Peyer's patch (tissue), 4 donors: ENCODE results near the gene CDK6. TPM values are rescaled to one million over a fixed set of nuclear protein-coding genes. Genes with fewer than 3 reads are reported as not detected.

Source experiments
- DNase-seq, 3 donors: peaks; one replicate each; pipeline ENCODE4 v3.0.0-alpha.2; 2017 to 2019
- H3K27ac ChIP-seq, 4 donors: fragments of 200-600 bp; sonication (generic); one replicate each; pipeline ENCODE4 v1.5.1; 2016 to 2019
- H3K27me3 ChIP-seq, 2 donors: fragments of 200-600 bp; sonication (generic); one replicate each; pipeline ENCODE4 v1.5.1; 2019
- H3K36me3 ChIP-seq, 3 donors: fragments of 200-600 bp; sonication (generic); one replicate each; pipeline ENCODE4 v1.5.1; 2016 to 2019
- H3K4me1 ChIP-seq, 4 donors: fragments of 200-600 bp; sonication (generic); one replicate each; pipeline ENCODE4 v1.5.1; 2016 to 2019
- H3K4me3 ChIP-seq, 4 donors: fragments of 200-600 bp; sonication (generic); 1 replicate in 3 of 4; 2 replicates in 1 of 4; pipeline ENCODE4 v1.5.1; 2016 to 2019; ENCODE audit warnings: mild to moderate bottlenecking in 1 of 4
- H3K9me3 ChIP-seq, 4 donors: fragments of 200-600 bp; sonication (generic); one replicate each; pipeline ENCODE4 v1.5.1; 2016 to 2019; ENCODE audit warnings: mild to moderate bottlenecking in 1 of 4
- POLR2A ChIP-seq, 2 donors: fragments of 450-650 bp; IDR thresholded peaks; one replicate each; pipeline ENCODE4 v1.5.1; 2017; ENCODE audit warnings: antibody characterized with exemption in 2 of 2, mild to moderate bottlenecking in 2 of 2, moderate library complexity in 2 of 2
- total RNA-seq, 4 donors: library from RNA; depleted of rRNA; stranded (reverse); fragments of >200 nt; gene quantifications; one replicate each; pipeline ENCODE4 v1.1.0, GENCODE V29; 2016
- TF ChIP-seq, protein P1 (sequence below), 6 experiments: fragments of 450-650 bp in 4 of 6; fragments of 200-600 bp in 2 of 6; sonication (generic) in 1 of 6; IDR thresholded peaks; one replicate each; pipeline ENCODE4 v1.5.1; 2017 to 2019; ENCODE audit warnings: antibody characterized with exemption in 6 of 6, mild to moderate bottlenecking in 3 of 6, moderate library complexity in 1 of 6

The CDK6 gene
- total RNA-seq, 4 donors from 2014 or later = 25.6 to 75.1 (median 55.4) TPM

DNA sequence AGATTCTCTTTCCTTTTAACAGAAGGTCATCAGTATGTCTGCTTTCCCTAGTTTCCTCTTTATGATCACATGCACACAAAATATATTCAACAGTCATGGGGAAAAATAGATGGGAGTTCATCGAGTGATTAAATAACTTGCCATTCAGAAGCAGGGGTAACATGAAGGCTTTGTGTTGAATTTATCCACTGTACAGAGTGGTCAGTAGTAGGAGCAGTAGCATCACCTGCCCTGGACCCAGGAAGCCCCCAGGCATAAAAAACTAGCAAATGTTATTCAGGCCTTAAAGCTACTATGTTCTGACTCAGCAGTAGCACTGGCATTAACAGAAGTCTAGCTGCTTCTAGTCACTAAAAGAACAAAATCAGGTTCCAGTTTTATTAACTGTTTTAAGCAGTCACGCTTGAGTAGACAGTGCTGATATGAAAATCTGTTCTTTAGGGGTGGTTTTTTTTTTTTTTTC, 214.8 kb downstream of the CDK6 start:
- TF ChIP-seq, protein P1, sequence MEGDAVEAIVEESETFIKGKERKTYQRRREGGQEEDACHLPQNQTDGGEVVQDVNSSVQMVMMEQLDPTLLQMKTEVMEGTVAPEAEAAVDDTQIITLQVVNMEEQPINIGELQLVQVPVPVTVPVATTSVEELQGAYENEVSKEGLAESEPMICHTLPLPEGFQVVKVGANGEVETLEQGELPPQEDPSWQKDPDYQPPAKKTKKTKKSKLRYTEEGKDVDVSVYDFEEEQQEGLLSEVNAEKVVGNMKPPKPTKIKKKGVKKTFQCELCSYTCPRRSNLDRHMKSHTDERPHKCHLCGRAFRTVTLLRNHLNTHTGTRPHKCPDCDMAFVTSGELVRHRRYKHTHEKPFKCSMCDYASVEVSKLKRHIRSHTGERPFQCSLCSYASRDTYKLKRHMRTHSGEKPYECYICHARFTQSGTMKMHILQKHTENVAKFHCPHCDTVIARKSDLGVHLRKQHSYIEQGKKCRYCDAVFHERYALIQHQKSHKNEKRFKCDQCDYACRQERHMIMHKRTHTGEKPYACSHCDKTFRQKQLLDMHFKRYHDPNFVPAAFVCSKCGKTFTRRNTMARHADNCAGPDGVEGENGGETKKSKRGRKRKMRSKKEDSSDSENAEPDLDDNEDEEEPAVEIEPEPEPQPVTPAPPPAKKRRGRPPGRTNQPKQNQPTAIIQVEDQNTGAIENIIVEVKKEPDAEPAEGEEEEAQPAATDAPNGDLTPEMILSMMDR (IDR thresholded peaks at IDR 0.05) = no peak
- no peak for TF ChIP-seq POLR2A (IDR thresholded peaks at IDR 0.05)
- H3K27ac ChIP-seq = peak overlapping the region in 2 of 4 donors; percentile 23 to 24
- DNase-seq = no peak

DNA sequence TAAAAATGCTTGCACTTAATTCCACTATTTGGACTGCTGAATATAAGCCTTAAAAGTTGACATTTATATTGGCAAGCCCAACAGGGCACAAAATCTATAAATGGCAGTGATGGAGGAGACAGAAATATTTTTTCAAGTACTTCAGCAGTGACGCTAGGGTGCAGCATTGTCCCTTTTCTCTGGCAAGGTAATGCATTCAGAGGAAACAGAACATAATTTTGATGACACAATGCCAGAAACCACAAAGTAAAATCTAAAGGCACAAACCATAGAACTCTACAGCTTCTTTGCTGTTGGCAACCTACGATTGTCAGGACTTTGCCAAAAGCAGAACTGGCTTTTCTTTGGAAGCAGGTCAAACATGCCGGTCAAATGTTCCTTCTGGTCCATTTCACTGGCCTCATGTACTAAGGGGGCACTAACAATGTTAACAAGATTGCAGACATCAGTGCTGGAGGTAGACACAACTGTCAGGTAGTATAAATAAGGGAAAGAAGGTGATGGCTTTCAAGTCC, 215.3 kb downstream of the CDK6 start:
- TF ChIP-seq, protein P1 (IDR thresholded peaks at IDR 0.05) = peak; percentile 25 to 94 (median 86)
- TF ChIP-seq POLR2A (IDR thresholded peaks at IDR 0.05) = no peak
- H3K4me1 ChIP-seq = peaks cover 0 to 7% (median 0%) of the 10 kb centered on the region in 4 donors
- peak overlapping the region in 2 of 4 donors; percentile 23 to 24 for H3K27ac ChIP-seq
- DNase-seq = peak in 2 of 3 donors; percentile 32 to 81
- peaks cover 0 to 18% (median 0%) of the 10 kb centered on the region in 3 donors for H3K36me3 ChIP-seq
- no peaks in the 10 kb centered on the region for H3K9me3 ChIP-seq
- no peak overlapping the region for H3K4me3 ChIP-seq
- no peaks in the 10 kb centered on the region for H3K27me3 ChIP-seq

More for the DNA sequence above, 214.8 kb downstream of the CDK6 start:
- Histone ChIP-seq H3K36me3 (peaks cover 0 to 15% (median 0%) of the 10 kb centered on the region in 3 donors), H3K4me3 (no peak overlapping the region), H3K9me3 (no peaks in the 10 kb centered on the region), H3K4me1 (peaks cover 0 to 7% (median 0%) of the 10 kb centered on the region in 4 donors), H3K27me3 (no peaks in the 10 kb centered on the region)

DNA sequence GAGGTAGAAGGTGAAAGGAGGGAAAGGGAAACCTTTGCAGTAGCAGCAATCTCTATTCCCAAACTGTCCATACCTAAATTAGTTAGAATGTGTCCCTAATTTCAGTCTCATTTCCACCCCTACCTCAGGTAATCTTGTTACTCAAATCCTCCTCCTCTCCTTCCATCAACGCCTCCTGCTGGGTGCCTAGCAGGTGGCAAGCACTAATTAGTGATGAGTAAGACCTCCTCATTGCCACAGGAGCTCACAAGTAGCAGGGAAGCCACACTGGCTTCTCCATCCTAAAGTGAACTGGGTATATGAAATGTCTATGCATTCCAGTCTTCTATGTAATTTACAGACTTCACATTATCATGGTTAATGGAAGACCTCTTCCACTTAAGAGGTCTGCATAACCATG, 220.5 kb downstream of the CDK6 start:
- no peak for DNase-seq
- H3K4me3 ChIP-seq = no peak overlapping the region
- H3K9me3 ChIP-seq = no peaks in the 10 kb centered on the region
- TF ChIP-seq, protein P1 (IDR thresholded peaks at IDR 0.05) = no peak
- no peak for TF ChIP-seq POLR2A (IDR thresholded peaks at IDR 0.05)
- H3K4me1 ChIP-seq = peaks cover 0 to 10% (median 0%) of the 10 kb centered on the region in 4 donors
- H3K36me3 ChIP-seq = peaks cover 0 to 21% (median 0%) of the 10 kb centered on the region in 3 donors
- no peak overlapping the region for H3K27ac ChIP-seq
- H3K27me3 ChIP-seq = no peaks in the 10 kb centered on the region

DNA sequence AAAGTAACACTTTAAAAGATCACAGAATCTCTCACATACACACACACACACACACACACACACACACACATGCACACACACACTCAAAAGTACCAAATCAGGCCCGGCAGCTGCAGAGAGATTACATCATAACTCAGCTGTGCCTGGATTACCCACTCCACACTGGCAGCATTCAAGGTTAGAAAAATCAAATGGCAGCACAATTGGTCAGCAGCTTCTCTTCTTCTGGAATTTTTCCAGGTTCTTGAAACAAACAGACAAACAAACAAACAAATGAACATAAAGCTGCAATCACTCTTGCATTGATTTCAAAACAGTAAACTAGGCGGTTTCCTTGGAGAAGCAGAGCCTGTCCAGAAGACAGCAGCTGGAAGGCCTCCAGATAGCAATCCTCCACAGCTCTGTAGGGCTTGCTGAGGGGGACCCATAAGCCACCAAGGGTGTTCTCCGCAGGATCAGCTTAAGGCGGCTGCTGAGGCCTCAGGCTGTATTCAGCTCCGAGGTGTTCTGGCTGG, 221.7 kb downstream of the CDK6 start:
- TF ChIP-seq POLR2A (IDR thresholded peaks at IDR 0.05) = no peak
- TF ChIP-seq, protein P1 (IDR thresholded peaks at IDR 0.05) = no peak
- H3K36me3 ChIP-seq = peaks cover 0 to 21% (median 0%) of the 10 kb centered on the region in 3 donors
- peaks cover 0 to 10% (median 0%) of the 10 kb centered on the region in 4 donors for H3K4me1 ChIP-seq
- no peak overlapping the region for H3K27ac ChIP-seq
- H3K9me3 ChIP-seq = no peaks in the 10 kb centered on the region
- DNase-seq = no peak
- H3K27me3 ChIP-seq = no peaks in the 10 kb centered on the region
- H3K4me3 ChIP-seq = no peak overlapping the region

DNA sequence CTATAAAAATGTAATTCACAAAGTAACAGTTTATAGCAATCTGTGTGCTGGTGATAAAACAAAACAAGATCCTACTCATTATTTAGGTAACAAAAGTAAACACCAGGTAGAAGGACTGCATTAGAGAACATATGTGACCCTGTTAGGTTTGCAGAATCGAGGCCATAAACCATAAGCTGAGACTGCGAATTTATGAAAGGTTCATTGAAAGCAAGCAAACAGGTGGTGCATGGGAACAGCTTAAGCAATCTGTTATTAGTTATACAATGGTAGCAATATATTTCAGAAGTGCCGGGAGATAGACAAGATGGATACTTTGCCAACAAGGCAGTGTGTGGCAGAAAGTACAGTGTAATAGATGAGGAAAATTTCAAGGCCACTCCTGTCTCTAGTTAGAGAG, 222.7 kb downstream of the CDK6 start:
- no peak overlapping the region for H3K4me3 ChIP-seq
- no peaks in the 10 kb centered on the region for H3K27me3 ChIP-seq
- DNase-seq = no peak
- TF ChIP-seq, protein P1 (IDR thresholded peaks at IDR 0.05) = no peak
- no peak for TF ChIP-seq POLR2A (IDR thresholded peaks at IDR 0.05)
- peaks cover 0 to 21% (median 0%) of the 10 kb centered on the region in 3 donors for H3K36me3 ChIP-seq
- H3K9me3 ChIP-seq = no peaks in the 10 kb centered on the region
- no peak overlapping the region for H3K27ac ChIP-seq
- H3K4me1 ChIP-seq = peaks cover 0 to 10% (median 0%) of the 10 kb centered on the region in 4 donors
